HG02678 (cell line): ENCODE results near the gene PHACTR1.
"Not testable (repeated sequence)": the region's sequence is repeated elsewhere in the genome, so short reads cannot be mapped to it uniquely, and the experiment has no call there.

Experiments used
- ATAC-seq: cut with Tn5 transposase; IDR thresholded peaks from one replicate; pipeline ENCODE4 v1.9.1; 2021; ENCODE audit warnings: mild to moderate bottlenecking, moderate library complexity; ENCODE audit not compliant: unreplicated experiment

PHACTR1 gene

GRCh38 chr6:12716298-12716916, at the start of gene PHACTR1:
TSS of gene PHACTR1 (plus strand) at chr6:12716767.
- ATAC-seq, result no peak

GRCh38 chr6:12666886-12667285, 49.7 kb upstream of the PHACTR1 start:
- ATAC-seq, result no peak

GRCh38 chr6:12675931-12676330, 40.6 kb upstream of the PHACTR1 start:
- no peak for ATAC-seq

- ATAC-seq, result no peak
Measured at GRCh38 chr6:12679341-12679740, 37.2 kb upstream of the PHACTR1 start.

GRCh38 chr6:12693122-12693521, 23.4 kb upstream of the PHACTR1 start:
- ATAC-seq, result no peak

GRCh38 chr6:12698298-12698697, 18.3 kb upstream of the PHACTR1 start:
- no peak for ATAC-seq

GRCh38 chr6:12704946-12705345, 11.6 kb upstream of the PHACTR1 start:
- ATAC-seq, result no peak

- ATAC-seq, result no peak
Measured at GRCh38 chr6:12709116-12709515, 7.5 kb upstream of the PHACTR1 start.

GRCh38 chr6:12709556-12710232, 6.9 kb upstream of the PHACTR1 start:
- no peak for ATAC-seq

GRCh38 chr6:12710921-12711320, 5.6 kb upstream of the PHACTR1 start:
- ATAC-seq, result no peak

GRCh38 chr6:12714022-12714421, 2.5 kb upstream of the PHACTR1 start:
- ATAC-seq, result no peak

- no peak for ATAC-seq
Measured at GRCh38 chr6:12715437-12715836, 1.1 kb upstream of the PHACTR1 start.

- no peak for ATAC-seq
Measured at GRCh38 chr6:12717356-12717755, 789 bp downstream of the PHACTR1 start.

GRCh38 chr6:12718015-12718414, 1.4 kb downstream of the PHACTR1 start:
- no peak for ATAC-seq

GRCh38 chr6:12719017-12719416, 2.5 kb downstream of the PHACTR1 start:
- ATAC-seq, result no peak

GRCh38 chr6:12720310-12720709, 3.7 kb downstream of the PHACTR1 start:
- no peak for ATAC-seq

GRCh38 chr6:12725263-12725662, 8.7 kb downstream of the PHACTR1 start:
- no peak for ATAC-seq

- no peak for ATAC-seq
Measured at GRCh38 chr6:12729467-12729866, 12.9 kb downstream of the PHACTR1 start.

GRCh38 chr6:12730809-12731208, 14.2 kb downstream of the PHACTR1 start:
- ATAC-seq, result not testable (repeated sequence)

GRCh38 chr6:12733876-12734275, 17.3 kb downstream of the PHACTR1 start:
- no peak for ATAC-seq

GRCh38 chr6:12735786-12736185, 19.2 kb downstream of the PHACTR1 start:
- no peak for ATAC-seq

- ATAC-seq, result no peak
Measured at GRCh38 chr6:12748411-12748810, 31.8 kb downstream of the PHACTR1 start.
